Keratinocyte (primary cell): Measurements from ENCODE around the gene PDRG1. TPM values are rescaled to one million over a fixed set of nuclear protein-coding genes. Genes with fewer than 3 reads are reported as not detected.

Experiments
- DNase-seq: peaks from one replicate; pipeline ENCODE4 v3.0.0-alpha.2; 2011; ENCODE audit warnings: low read depth, missing footprints, low spot score
- FAIRE-seq: peaks from 2 replicates; lab custom pipeline; 2011; peaks lifted over from hg19 to GRCh38; lab: Jason Lieb, UNC
- H2AFZ ChIP-seq: 2 replicates; pipeline ENCODE4 v1.6.0; 2012; ENCODE audit warnings: low read length, control low read depth, inconsistent platforms; ENCODE audit not compliant: control insufficient read depth
- H3K27ac ChIP-seq: 2 replicates; pipeline ENCODE4 v1.5.1; 2011; ENCODE audit warnings: low read length; ENCODE audit not compliant: control insufficient read depth, insufficient read depth
- H3K27me3 ChIP-seq: 3 replicates; pipeline ENCODE4 v1.6.0; 2011; ENCODE audit warnings: low read length; ENCODE audit not compliant: control insufficient read depth, insufficient read depth; ENCODE audit errors: extremely low read depth
- H3K36me3 ChIP-seq, 2 experiments: 2 replicates in 1 of 2; 3 replicates in 1 of 2; pipeline ENCODE4 v1.5.1; 2011; ENCODE audit warnings: low read length in 2 of 2, mild to moderate bottlenecking in 1 of 2; ENCODE audit not compliant: control insufficient read depth in 2 of 2, insufficient read depth in 2 of 2; ENCODE audit errors: extremely low read depth in 1 of 2
- H3K4me1 ChIP-seq: 3 replicates; pipeline ENCODE4 v1.5.1; 2011; ENCODE audit warnings: low read length; ENCODE audit not compliant: control insufficient read depth, insufficient read depth; ENCODE audit errors: extremely low read depth
- H3K4me2 ChIP-seq: 3 replicates; pipeline ENCODE4 v1.6.0; 2011; ENCODE audit warnings: low read depth, low read length; ENCODE audit not compliant: control insufficient read depth, insufficient read depth; ENCODE audit errors: extremely low read depth
- H3K4me3 ChIP-seq, 3 experiments: fragments of 200-600 bp in 1 of 3; sonication (generic) in 1 of 3; 2 replicates in 2 of 3; 3 replicates in 1 of 3; pipeline ENCODE4 v1.5.1; 2011 to 2016; ENCODE audit warnings: low read length in 3 of 3, mild to moderate bottlenecking in 3 of 3, control low read depth in 2 of 3, inconsistent platforms in 1 of 3, low read depth in 1 of 3, mixed read lengths in 1 of 3, mixed run types in 1 of 3, moderate library complexity in 1 of 3; ENCODE audit not compliant: control insufficient read depth in 2 of 3, insufficient read depth in 2 of 3; ENCODE audit errors: extremely low read depth in 1 of 3
- H3K79me2 ChIP-seq: 2 replicates; pipeline ENCODE4 v1.6.0; 2012; ENCODE audit warnings: low read length; ENCODE audit not compliant: control insufficient read depth, insufficient read depth
- H3K9ac ChIP-seq: 3 replicates; pipeline ENCODE4 v1.6.0; 2011; ENCODE audit warnings: low read length; ENCODE audit not compliant: control insufficient read depth, insufficient read depth; ENCODE audit errors: extremely low read depth
- H3K9me1 ChIP-seq: 3 replicates; pipeline ENCODE4 v1.6.0; 2011; ENCODE audit warnings: low read length; ENCODE audit not compliant: control insufficient read depth, insufficient read depth; ENCODE audit errors: extremely low read depth
- H3K9me3 ChIP-seq: 2 replicates; pipeline ENCODE4 v1.5.1; 2012; ENCODE audit warnings: low read depth, low read length; ENCODE audit not compliant: control insufficient read depth
- H4K20me1 ChIP-seq: 3 replicates; pipeline ENCODE4 v1.6.0; 2011; ENCODE audit warnings: low read length; ENCODE audit not compliant: control insufficient read depth, insufficient read depth; ENCODE audit errors: extremely low read depth
- CTCF ChIP-seq, 3 experiments: IDR thresholded peaks in 1 of 3; conservative IDR thresholded peaks in 1 of 3; optimal IDR thresholded peaks in 1 of 3; 2 replicates in 2 of 3; 3 replicates in 1 of 3; pipeline versions ENCODE3 to v1.5.1; 2011; ENCODE audit warnings: low read length in 3 of 3, mild to moderate bottlenecking in 3 of 3, moderate library complexity in 2 of 3, control low read depth in 1 of 3, inconsistent platforms in 1 of 3; ENCODE audit not compliant: insufficient read depth in 2 of 3; ENCODE audit errors: extremely low read depth in 1 of 3
- EZH2 ChIP-seq: IDR thresholded peaks from one replicate; pipeline ENCODE4 v1.6.1; 2012; ENCODE audit warnings: inconsistent platforms, mild to moderate bottlenecking, low read length, moderate library complexity
- dilution Hi-C: fragments of 300-500 bp; cut with MboI; formaldehyde crosslinking; loops from one replicate; pipeline ENCODE4 v1.7.0; 2020; ENCODE audit warnings: low sequenced_read_pairs; ENCODE audit not compliant: extremely low pct_ligation_motif_present
- polyA plus RNA-seq, 5 experiments: library from polyadenylated mRNA; depleted of rRNA in 3 of 5; stranded (reverse) in 3 of 5; stranded (forward) in 1 of 5; unstranded in 1 of 5; fragments of >200 nt; gene quantifications; 1 replicate in 1 of 5; 2 replicates in 3 of 5; 3 replicates in 1 of 5; pipeline versions ENCODE4 v1.2.1 to v1.2.3, GENCODE V29; 2011 to 2012; ENCODE audit warnings: missing spikeins in 2 of 5, low read depth in 1 of 5, low replicate concordance in 1 of 5

PDRG1 gene
- polyA plus RNA-seq, 1 donor (not counting 4 experiments of a cell fraction or from before 2014, with no cell fraction given) = 15.3 TPM

GRCh38 chr20:31991339-31991705 lies 39.5 kb upstream of the PDRG1 start:
- TF ChIP-seq CTCF (optimal IDR thresholded peaks at IDR 0.05 in 1 of 3, IDR thresholded peaks at IDR 0.05 in 1 of 3, conservative IDR thresholded peaks at IDR 0.05 in 1 of 3; ENCODE audit: extremely low read depth in 1 of 3, insufficient read depth in 2 of 3, low read length in 3 of 3) (no peak), EZH2 (no peak)
- H3K4me2 ChIP-seq = no peak overlapping the region
- no peak overlapping the region for H3K27ac ChIP-seq
- H3K27me3 ChIP-seq = peaks cover 31% of the 10 kb centered on the region
- DNase-seq = no peak
- H3K4me3 ChIP-seq = no peak overlapping the region
- H3K9ac ChIP-seq = no peak overlapping the region
- no peak overlapping the region for H2AFZ ChIP-seq
- no peaks in the 10 kb centered on the region for H3K4me1 ChIP-seq
- H3K36me3 ChIP-seq = no peaks in the 10 kb centered on the region
- H3K79me2 ChIP-seq = no peaks in the 10 kb centered on the region
- dilution Hi-C loops = no loop called here
- H3K9me1 ChIP-seq = no peaks in the 10 kb centered on the region
- no peaks in the 10 kb centered on the region for H4K20me1 ChIP-seq
- no peaks in the 10 kb centered on the region for H3K9me3 ChIP-seq
- FAIRE-seq = no peak

GRCh38 chr20:31990641-31991338 lies 38.9 kb upstream of the PDRG1 start:
- H3K79me2 ChIP-seq = no peaks in the 10 kb centered on the region
- no peaks in the 10 kb centered on the region for H3K4me1 ChIP-seq
- no peaks in the 10 kb centered on the region for H3K36me3 ChIP-seq
- H3K9me1 ChIP-seq = no peaks in the 10 kb centered on the region
- no peak overlapping the region for H3K4me2 ChIP-seq
- FAIRE-seq (no peak), DNase-seq (no peak)
- H3K9ac ChIP-seq = no peak overlapping the region
- no peak overlapping the region for H2AFZ ChIP-seq
- H4K20me1 ChIP-seq = no peaks in the 10 kb centered on the region
- no peaks in the 10 kb centered on the region for H3K9me3 ChIP-seq
- dilution Hi-C loops = no loop called here
- H3K27me3 ChIP-seq = peaks cover 29% of the 10 kb centered on the region
- H3K4me3 ChIP-seq = no peak overlapping the region
- TF ChIP-seq CTCF (optimal IDR thresholded peaks at IDR 0.05 in 1 of 3, IDR thresholded peaks at IDR 0.05 in 1 of 3, conservative IDR thresholded peaks at IDR 0.05 in 1 of 3; ENCODE audit: extremely low read depth in 1 of 3, insufficient read depth in 2 of 3, low read length in 3 of 3) = no peak
- TF ChIP-seq EZH2 = no peak
- no peak overlapping the region for H3K27ac ChIP-seq
